Left ventricle myocardium inferior (tissue), 1 donor: ENCODE measurements around the gene PMVK. TPM values are rescaled to one million over a fixed set of nuclear protein-coding genes. Genes with fewer than 3 reads are reported as not detected.

Experiments used
- DNase-seq: peaks from one replicate; pipeline ENCODE4 v3.0.0-alpha.2; 2020
- H3K27ac ChIP-seq: fragments of 200-600 bp; replicated peaks from 2 replicates; pipeline ENCODE4 v1.8.0; 2021
- H3K27me3 ChIP-seq: fragments of 200-600 bp; 2 replicates; pipeline ENCODE4 v1.8.0; 2021; ENCODE audit warnings: low read depth
- H3K36me3 ChIP-seq: fragments of 200-600 bp; 2 replicates; pipeline ENCODE4 v1.8.0; 2021
- H3K4me1 ChIP-seq: fragments of 200-600 bp; 2 replicates; pipeline ENCODE4 v1.8.0; 2021
- H3K4me3 ChIP-seq: fragments of 200-600 bp; 2 replicates; pipeline ENCODE4 v1.8.0; 2021; ENCODE audit warnings: mild to moderate bottlenecking, moderate library complexity
- H3K9me3 ChIP-seq: fragments of 200-600 bp; replicated peaks from 2 replicates; pipeline ENCODE4 v1.8.0; 2021
- intact Hi-C: fragments of 100-400 bp; cut with micrococcal nuclease; formaldehyde crosslinking; loops from one replicate; pipeline ENCODE4 v1.11.0; 2022
- total RNA-seq: library from RNA; stranded (reverse); fragmentation: NEBNext Ultra II Directional; extraction: Animal tissue kit (Norgen Biotek cat#: 25700); gene quantifications from one replicate; pipeline ENCODE4 v1.2.1, GENCODE V29; 2021
- TF ChIP-seq, protein P1 (sequence below): fragments of 200-600 bp; IDR thresholded peaks from 2 replicates; pipeline ENCODE4 v1.8.0; 2021; ENCODE audit warnings: antibody characterized with exemption, mild to moderate bottlenecking, borderline replicate concordance
- donor health status: DM: no; HTN: yes; CAD: no; lungs with severe emphysema.

PMVK gene
- total RNA-seq, 1 donor from 2014 or later, result 46.5 TPM

DNA sequence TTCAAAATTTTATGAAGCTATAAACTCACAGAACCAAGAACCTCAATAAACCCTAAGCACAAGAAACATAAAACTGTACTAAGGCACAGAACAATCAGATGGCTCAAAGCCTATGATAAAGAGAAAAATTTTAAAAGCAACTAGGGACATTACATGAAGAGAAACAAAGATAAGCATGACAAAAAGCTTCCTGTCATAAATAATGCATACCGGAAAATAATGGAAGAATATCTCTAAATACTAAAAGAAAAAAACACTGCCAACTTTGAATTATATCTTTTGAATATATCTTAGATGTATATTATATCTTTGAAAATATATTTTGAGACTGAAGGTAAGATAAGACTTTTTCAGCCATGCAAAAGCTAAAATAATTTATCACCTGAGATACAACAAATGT lies 45.1 kb downstream of the PMVK start:
- H3K27ac ChIP-seq, result no peak overlapping the region
- TF ChIP-seq, protein P1, sequence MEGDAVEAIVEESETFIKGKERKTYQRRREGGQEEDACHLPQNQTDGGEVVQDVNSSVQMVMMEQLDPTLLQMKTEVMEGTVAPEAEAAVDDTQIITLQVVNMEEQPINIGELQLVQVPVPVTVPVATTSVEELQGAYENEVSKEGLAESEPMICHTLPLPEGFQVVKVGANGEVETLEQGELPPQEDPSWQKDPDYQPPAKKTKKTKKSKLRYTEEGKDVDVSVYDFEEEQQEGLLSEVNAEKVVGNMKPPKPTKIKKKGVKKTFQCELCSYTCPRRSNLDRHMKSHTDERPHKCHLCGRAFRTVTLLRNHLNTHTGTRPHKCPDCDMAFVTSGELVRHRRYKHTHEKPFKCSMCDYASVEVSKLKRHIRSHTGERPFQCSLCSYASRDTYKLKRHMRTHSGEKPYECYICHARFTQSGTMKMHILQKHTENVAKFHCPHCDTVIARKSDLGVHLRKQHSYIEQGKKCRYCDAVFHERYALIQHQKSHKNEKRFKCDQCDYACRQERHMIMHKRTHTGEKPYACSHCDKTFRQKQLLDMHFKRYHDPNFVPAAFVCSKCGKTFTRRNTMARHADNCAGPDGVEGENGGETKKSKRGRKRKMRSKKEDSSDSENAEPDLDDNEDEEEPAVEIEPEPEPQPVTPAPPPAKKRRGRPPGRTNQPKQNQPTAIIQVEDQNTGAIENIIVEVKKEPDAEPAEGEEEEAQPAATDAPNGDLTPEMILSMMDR, result no peak
- H3K9me3 ChIP-seq, result no peaks in the 10 kb centered on the region
- H3K27me3 ChIP-seq, result no peaks in the 10 kb centered on the region
- intact Hi-C loops, result no loop called here
- no peak overlapping the region for H3K4me3 ChIP-seq
- no peak for DNase-seq
- peaks cover 6% of the 10 kb centered on the region for H3K4me1 ChIP-seq
- H3K36me3 ChIP-seq, result no peaks in the 10 kb centered on the region

DNA sequence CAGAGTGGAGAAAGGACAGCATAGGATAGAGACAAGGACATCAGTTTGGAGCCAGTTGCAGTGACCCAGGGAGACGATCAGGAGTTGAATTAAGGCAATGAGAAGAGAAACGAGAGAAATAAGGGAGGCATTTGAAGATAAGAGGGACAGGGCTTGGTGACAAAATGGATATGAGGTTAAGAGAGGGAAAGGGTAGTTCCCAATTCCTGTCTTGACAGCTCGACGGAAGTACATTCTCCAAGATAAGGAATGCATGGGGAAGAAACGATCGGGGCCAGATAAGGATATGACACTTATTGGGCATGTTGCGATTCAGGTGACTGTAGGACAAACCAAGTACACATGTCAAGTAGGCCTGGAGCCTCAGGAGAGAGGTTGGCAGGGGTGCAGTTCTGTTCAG lies 47.8 kb downstream of the PMVK start:
- intact Hi-C loops, result no loop called here
- Histone ChIP-seq H3K27me3 (no peaks in the 10 kb centered on the region), H3K9me3 (no peaks in the 10 kb centered on the region), H3K36me3 (no peaks in the 10 kb centered on the region), H3K4me1 (peaks cover 24% of the 10 kb centered on the region), H3K4me3 (no peak overlapping the region), H3K27ac (no peak overlapping the region)
- TF ChIP-seq, protein P1, result no peak
- no peak for DNase-seq

DNA sequence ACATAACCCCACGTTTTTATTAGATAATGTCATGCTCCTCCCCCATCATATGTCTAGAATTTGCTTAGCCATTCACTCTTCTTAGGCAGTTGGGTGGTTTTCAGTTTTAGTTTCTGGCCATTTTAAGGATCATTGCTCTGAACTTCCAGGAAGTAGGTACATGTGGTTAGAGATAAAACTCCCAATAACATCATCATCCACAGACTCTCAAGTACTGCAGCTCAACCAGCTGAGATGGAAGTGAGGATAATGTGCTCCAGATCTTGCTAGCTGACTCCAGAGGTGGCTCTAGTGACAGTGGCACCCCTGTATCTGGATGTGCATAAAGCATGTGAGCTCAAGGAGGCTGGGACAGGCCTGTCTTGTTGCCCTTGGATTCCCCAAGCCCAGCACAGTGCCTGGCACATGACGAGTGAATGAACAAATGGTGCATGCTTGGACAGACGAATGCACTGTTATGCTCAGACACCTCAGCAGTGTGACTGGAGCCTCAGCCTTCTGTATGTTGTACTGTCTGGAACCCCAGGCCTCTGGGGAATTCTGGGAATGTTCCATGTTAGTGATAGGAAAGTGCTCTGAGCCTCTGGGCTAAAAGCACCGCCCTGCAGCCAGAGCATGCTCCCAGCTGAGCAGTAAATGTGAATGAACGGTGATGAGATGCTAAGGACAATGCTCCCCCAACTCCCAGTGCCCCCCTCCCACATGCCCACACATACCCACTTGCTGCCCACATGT lies 50.1 kb downstream of the PMVK start:
- TF ChIP-seq, protein P1, result no peak
- no peaks in the 10 kb centered on the region for H3K27me3 ChIP-seq
- intact Hi-C loops, result no loop called here
- no peak for DNase-seq
- no peak overlapping the region for H3K27ac ChIP-seq
- H3K36me3 ChIP-seq, result no peaks in the 10 kb centered on the region
- H3K4me1 ChIP-seq, result peaks cover 27% of the 10 kb centered on the region
- H3K4me3 ChIP-seq, result no peak overlapping the region
- no peaks in the 10 kb centered on the region for H3K9me3 ChIP-seq

DNA sequence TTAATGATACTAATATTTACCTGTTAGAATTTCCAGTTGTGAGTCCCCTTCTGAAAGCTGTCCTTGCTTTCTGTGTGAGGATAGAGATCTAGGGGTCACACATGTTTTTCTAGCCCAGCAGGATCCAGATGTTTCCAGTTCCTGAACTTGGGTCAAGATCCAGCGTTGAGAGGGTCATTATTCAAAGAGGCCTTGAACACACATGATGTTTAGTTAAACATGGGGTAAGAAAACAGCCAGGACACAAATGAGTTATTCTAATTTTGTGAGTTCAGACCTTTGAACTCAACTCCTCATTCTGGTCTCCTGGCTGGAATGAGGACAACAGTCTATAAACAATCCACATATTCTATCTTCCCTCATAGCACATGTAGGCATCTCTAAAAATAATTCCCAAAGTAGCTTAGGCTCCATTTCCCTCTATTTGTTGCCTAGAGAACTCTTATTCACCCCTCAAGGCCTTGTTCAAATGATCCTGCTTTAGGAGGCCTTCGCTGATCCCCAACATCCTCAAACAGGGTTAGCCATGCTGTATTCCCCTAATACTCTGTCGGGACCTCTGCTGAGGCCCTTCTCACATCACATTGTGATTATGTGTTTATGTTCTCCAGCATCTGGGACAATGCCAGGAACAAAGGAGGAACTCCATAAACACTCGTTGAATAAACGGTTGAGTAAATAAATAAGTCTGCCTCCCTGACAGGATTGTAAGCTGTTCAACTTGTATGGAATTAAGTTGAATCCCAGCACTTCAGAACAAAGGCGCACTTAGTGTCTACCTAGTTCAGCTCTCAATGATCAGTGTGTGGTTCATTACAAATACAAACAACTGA lies 51.4 kb downstream of the PMVK start:
- intact Hi-C loops, result loop anchor here (5.0 kb wide), 1 partner anchor 218 kb away; no protein-coding TSS in a partner anchor
- H3K9me3 ChIP-seq, result no peaks in the 10 kb centered on the region
- peaks cover 27% of the 10 kb centered on the region for H3K4me1 ChIP-seq
- TF ChIP-seq, protein P1, result no peak
- H3K27ac ChIP-seq, result no peak overlapping the region
- DNase-seq, result no peak
- no peaks in the 10 kb centered on the region for H3K36me3 ChIP-seq
- H3K4me3 ChIP-seq, result no peak overlapping the region
- no peaks in the 10 kb centered on the region for H3K27me3 ChIP-seq

DNA sequence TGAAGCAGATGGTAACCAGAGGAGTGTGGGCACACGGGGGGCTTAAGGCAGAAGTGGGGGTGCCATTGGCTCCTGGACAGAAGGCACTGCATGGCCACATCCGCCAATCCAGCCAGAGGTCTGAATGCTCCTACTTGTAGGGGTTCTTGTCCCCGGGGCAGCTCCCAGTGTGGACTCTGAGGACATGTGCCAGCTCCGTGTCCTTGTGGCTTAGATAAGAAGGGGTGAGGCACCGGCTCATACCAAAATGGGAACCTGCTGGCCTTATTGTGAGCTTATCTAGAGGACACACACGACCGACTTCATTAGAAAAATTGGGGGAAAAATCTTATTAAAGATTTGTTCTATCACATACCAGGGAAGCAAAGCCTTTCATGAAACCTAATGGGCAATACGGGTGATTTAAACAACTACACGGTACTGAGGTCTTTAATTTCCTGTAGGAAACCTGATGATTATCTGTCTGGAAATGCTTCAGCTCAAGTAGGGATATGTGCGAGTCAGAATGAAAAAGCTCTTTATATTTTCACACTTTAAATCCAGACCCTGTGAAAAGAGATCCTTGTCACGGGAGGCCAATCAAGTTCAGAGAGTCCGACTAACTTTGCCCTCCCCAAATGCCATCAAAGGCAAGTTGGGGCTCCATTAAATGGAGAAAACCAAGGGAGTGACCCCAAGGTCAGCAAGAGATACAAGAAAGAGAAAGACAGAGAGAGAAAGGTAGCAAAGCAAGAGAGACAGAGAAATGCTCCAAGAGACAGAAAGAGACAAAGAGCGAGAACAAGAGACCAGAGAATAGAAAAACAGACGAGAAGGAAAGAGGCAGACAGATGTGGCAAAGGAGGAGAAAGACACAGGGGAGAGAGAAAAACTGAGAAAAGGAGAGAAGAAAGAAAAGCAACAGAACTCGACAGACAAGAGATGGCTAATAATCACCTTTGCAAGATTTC lies 52.3 kb downstream of the PMVK start:
- intact Hi-C loops, result loop anchor here (5.0 kb wide), 1 partner anchor 217 kb away; no protein-coding TSS in a partner anchor
- H3K27ac ChIP-seq, result no peak overlapping the region
- TF ChIP-seq, protein P1, result no peak
- H3K4me3 ChIP-seq, result no peak overlapping the region
- no peaks in the 10 kb centered on the region for H3K36me3 ChIP-seq
- peaks cover 27% of the 10 kb centered on the region for H3K4me1 ChIP-seq
- H3K27me3 ChIP-seq, result no peaks in the 10 kb centered on the region
- H3K9me3 ChIP-seq, result no peaks in the 10 kb centered on the region
- DNase-seq, result no peak
